Neural progenitor cell (in vitro differentiated cells): ENCODE data around the gene CAPN12. TPM values are rescaled to one million over a fixed set of nuclear protein-coding genes. Genes with fewer than 3 reads are reported as not detected.
A peak's percentile ranks its signal among the peaks of the same experiment; 100 is the strongest.

Experiments
- DNase-seq: peaks from one replicate; pipeline ENCODE4 v3.0.0-alpha.2; 2016; ENCODE audit warnings: low spot score
- H2AFZ ChIP-seq: fragments of 200-600 bp; sonication (generic); replicated peaks from 2 replicates; pipeline ENCODE4 v1.6.1; 2016; ENCODE audit warnings: antibody characterized with exemption
- H3F3A ChIP-seq: fragments of 200-600 bp; sonication (generic); 2 replicates; pipeline ENCODE4 v1.6.1; 2016; ENCODE audit warnings: antibody characterized with exemption, low read depth
- H3K27ac ChIP-seq: fragments of 200-600 bp; sonication (generic); 2 replicates; pipeline ENCODE4 v1.5.1; 2016; ENCODE audit warnings: mild to moderate bottlenecking
- H3K27me3 ChIP-seq: fragments of 200-600 bp; sonication (generic); 2 replicates; pipeline ENCODE4 v1.6.1; 2016; ENCODE audit warnings: mild to moderate bottlenecking, moderate library complexity
- H3K36me3 ChIP-seq: fragments of 200-600 bp; sonication (generic); 2 replicates; pipeline ENCODE4 v1.5.1; 2016
- H3K4me1 ChIP-seq: fragments of 200-600 bp; sonication (generic); 2 replicates; pipeline ENCODE4 v1.6.1; 2016; ENCODE audit warnings: mixed run types
- H3K4me2 ChIP-seq: fragments of 200-600 bp; sonication (generic); 2 replicates; pipeline ENCODE4 v1.6.1; 2016
- H3K4me3 ChIP-seq: fragments of 200-600 bp; sonication (generic); 2 replicates; pipeline ENCODE4 v1.5.1; 2016
- H3K79me2 ChIP-seq: fragments of 200-600 bp; sonication (generic); 2 replicates; pipeline ENCODE4 v1.6.1; 2016; ENCODE audit warnings: low read depth
- H3K9ac ChIP-seq: fragments of 200-600 bp; sonication (generic); 2 replicates; pipeline ENCODE4 v1.6.1; 2016
- H3K9me3 ChIP-seq: fragments of 200-600 bp; sonication (generic); 2 replicates; pipeline ENCODE4 v1.5.1; 2016; ENCODE audit warnings: low read depth
- H4K20me1 ChIP-seq: fragments of 200-600 bp; sonication (generic); 2 replicates; pipeline ENCODE4 v1.6.1; 2016; ENCODE audit warnings: low read depth
- H3K27ac Mint-ChIP-seq: 3 replicates; pipeline ENCODE4 v1.8.0; 2021; ENCODE audit warnings: mixed read lengths
- H3K27me3 Mint-ChIP-seq: 2 replicates; pipeline ENCODE4 v1.8.0; 2022; ENCODE audit warnings: low read depth, mild to moderate bottlenecking, inconsistent platforms, moderate library complexity, mixed read lengths; ENCODE audit not compliant: insufficient read depth
- H3K36me3 Mint-ChIP-seq: 3 replicates; pipeline ENCODE4 v1.8.0; 2021; ENCODE audit warnings: mixed read lengths
- H3K4me1 Mint-ChIP-seq: 3 replicates; pipeline ENCODE4 v1.8.0; 2021; ENCODE audit warnings: mixed read lengths
- H3K4me3 Mint-ChIP-seq: 3 replicates; pipeline ENCODE4 v1.8.0; 2021; ENCODE audit warnings: mild to moderate bottlenecking, moderate library complexity, mixed read lengths
- H3K9me3 Mint-ChIP-seq: 3 replicates; pipeline ENCODE4 v1.8.0; 2020; ENCODE audit warnings: mixed read lengths
- CTCF ChIP-seq: fragments of 200-600 bp; sonication (generic); IDR thresholded peaks from 2 replicates; pipeline ENCODE4 v1.5.1; 2017; ENCODE audit warnings: antibody characterized with exemption, mild to moderate bottlenecking
- EZH2 ChIP-seq: fragments of 200-600 bp; sonication (generic); IDR thresholded peaks from 2 replicates; pipeline ENCODE4 v1.6.1; 2017; ENCODE audit warnings: antibody characterized with exemption, mild to moderate bottlenecking, moderate library complexity
- EZH2phosphoT487 ChIP-seq: fragments of 200-600 bp; sonication (generic); IDR thresholded peaks from 2 replicates; pipeline ENCODE4 v1.6.1; 2017; ENCODE audit warnings: antibody characterized with exemption
- total RNA-seq: library from RNA; depleted of rRNA; stranded (reverse); fragments of >200 nt; gene quantifications from 2 replicates; pipeline ENCODE4 v1.2.3, GENCODE V29; 2015; ENCODE audit warnings: low replicate concordance

Gene CAPN12
- total RNA-seq, 1 donor from 2014 or later = 1.0 TPM

- H3K9ac ChIP-seq = no peak overlapping the region
- H3K9me3 ChIP-seq = no peaks in the 10 kb centered on the region
- TF ChIP-seq EZH2 (no peak), EZH2phosphoT487 (no peak), CTCF (no peak)
- Mint-ChIP-seq H3K4me1 (peaks cover 5% of the 10 kb centered on the region), H3K9me3 (no peaks in the 10 kb centered on the region), H3K27me3 (peaks cover 3% of the 10 kb centered on the region), H3K27ac (no peak overlapping the region), H3K36me3 (peaks cover 11% of the 10 kb centered on the region), H3K4me3 (no peak overlapping the region)
- H3K4me3 ChIP-seq = no peak overlapping the region
- H2AFZ ChIP-seq = no peak overlapping the region
- peaks cover 5% of the 10 kb centered on the region for H3F3A ChIP-seq
- H3K4me2 ChIP-seq = no peak overlapping the region
- H3K27me3 ChIP-seq = no peaks in the 10 kb centered on the region
- no peak for DNase-seq
- peaks cover 6% of the 10 kb centered on the region for H4K20me1 ChIP-seq
- no peaks in the 10 kb centered on the region for H3K36me3 ChIP-seq
- no peaks in the 10 kb centered on the region for H3K79me2 ChIP-seq
- H3K4me1 ChIP-seq = no peaks in the 10 kb centered on the region
- no peak overlapping the region for H3K27ac ChIP-seq
Observed at GRCh38 chr19:38726761-38727301, 17.4 kb downstream of the CAPN12 start.

- Histone ChIP-seq H3K4me3 (no peak overlapping the region), H3K27ac (no peak overlapping the region), H3K9ac (no peak overlapping the region), H3K79me2 (no peaks in the 10 kb centered on the region), H3K36me3 (no peaks in the 10 kb centered on the region), H3K27me3 (no peaks in the 10 kb centered on the region), H3K4me2 (no peak overlapping the region), H3K9me3 (no peaks in the 10 kb centered on the region), H2AFZ (no peak overlapping the region), H3F3A (peaks cover 5% of the 10 kb centered on the region), H4K20me1 (peaks cover 6% of the 10 kb centered on the region), H3K4me1 (no peaks in the 10 kb centered on the region)
- Mint-ChIP-seq H3K4me3 (no peak overlapping the region), H3K4me1 (peaks cover 5% of the 10 kb centered on the region), H3K36me3 (peaks cover 11% of the 10 kb centered on the region), H3K27me3 (peaks cover 3% of the 10 kb centered on the region), H3K27ac (peak overlapping the region; percentile 37), H3K9me3 (no peaks in the 10 kb centered on the region)
- DNase-seq = no peak
- TF ChIP-seq CTCF = no peak
Observed at GRCh38 chr19:38726284-38726673, 18.0 kb downstream of the CAPN12 start.

- Histone ChIP-seq H3K4me1 (no peaks in the 10 kb centered on the region), H3K27me3 (no peaks in the 10 kb centered on the region), H3K4me2 (no peak overlapping the region), H3K9me3 (no peaks in the 10 kb centered on the region), H3K27ac (no peak overlapping the region), H3K36me3 (no peaks in the 10 kb centered on the region), H3K4me3 (no peak overlapping the region), H3K9ac (no peak overlapping the region), H4K20me1 (peaks cover 6% of the 10 kb centered on the region), H2AFZ (no peak overlapping the region), H3K79me2 (no peaks in the 10 kb centered on the region), H3F3A (peaks cover 5% of the 10 kb centered on the region)
- TF ChIP-seq EZH2phosphoT487 (no peak), EZH2 (no peak), CTCF (no peak)
- Mint-ChIP-seq H3K27me3 (peaks cover 3% of the 10 kb centered on the region), H3K4me3 (no peak overlapping the region), H3K4me1 (peaks cover 5% of the 10 kb centered on the region), H3K36me3 (peaks cover 12% of the 10 kb centered on the region), H3K9me3 (no peaks in the 10 kb centered on the region), H3K27ac (no peak overlapping the region)
- no peak for DNase-seq
Observed at GRCh38 chr19:38725469-38726283, 18.6 kb downstream of the CAPN12 start.
